GM18870 (cell line): ENCODE results near the gene GSTA2.
"Not testable (repeated sequence)": the region's sequence is repeated elsewhere in the genome, so short reads cannot be mapped to it uniquely, and the experiment has no call there.

Source experiments
- ATAC-seq: cut with Tn5 transposase; IDR thresholded peaks from one replicate; pipeline ENCODE4 v1.9.1; 2021; ENCODE audit warnings: moderate library complexity; ENCODE audit not compliant: unreplicated experiment

GSTA2 gene

DNA sequence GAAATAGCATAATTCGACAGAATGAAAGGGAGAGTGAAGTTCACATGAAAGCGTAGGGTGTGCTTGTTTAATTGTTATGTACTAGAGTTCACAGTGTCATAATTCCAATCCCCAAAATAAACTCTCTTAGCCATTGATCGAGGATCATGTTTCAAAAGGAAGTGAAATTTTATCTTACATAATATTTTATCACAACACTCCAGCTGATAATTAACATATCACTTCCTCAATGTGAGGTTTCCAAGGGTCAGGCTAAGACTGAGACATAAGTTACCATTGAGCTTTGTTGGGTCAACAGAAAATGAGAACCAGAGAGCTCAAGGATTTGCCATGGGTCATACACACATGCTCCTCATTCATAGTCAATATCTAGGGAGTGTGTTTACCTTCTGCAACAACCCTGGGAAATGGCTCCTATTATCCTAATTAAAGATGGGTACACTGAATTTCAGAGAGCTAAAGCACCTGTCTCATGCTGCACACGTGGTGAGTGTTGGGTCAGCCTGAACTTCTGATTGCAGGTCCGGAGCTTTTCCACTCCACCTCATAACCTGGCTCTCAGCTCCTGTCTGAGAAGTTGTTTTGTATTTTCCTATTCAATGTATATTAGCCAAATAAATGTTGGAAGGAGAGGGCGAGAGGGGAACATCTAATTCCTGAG, 3.0 kb downstream of the GSTA2 start:
- no peak for ATAC-seq

DNA sequence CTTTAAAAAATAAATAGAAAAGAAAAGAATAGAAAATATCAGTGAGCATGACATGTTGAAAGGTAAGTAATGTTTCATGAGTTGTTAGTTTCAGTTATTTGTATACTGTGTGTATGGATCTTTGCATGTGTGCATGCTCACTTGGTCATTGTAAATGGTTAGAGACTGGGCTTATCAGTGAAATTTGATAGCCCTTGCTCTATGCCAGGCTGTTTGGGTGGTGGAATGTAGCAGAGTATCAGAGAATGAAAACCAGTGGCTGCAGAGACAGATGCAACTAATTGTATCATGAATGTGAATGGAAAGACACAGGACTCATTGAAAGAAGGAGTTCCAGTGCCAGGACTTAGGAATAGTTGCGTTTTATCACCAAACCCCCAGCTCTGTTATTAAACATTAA, 4.2 kb downstream of the GSTA2 start:
- no peak for ATAC-seq

DNA sequence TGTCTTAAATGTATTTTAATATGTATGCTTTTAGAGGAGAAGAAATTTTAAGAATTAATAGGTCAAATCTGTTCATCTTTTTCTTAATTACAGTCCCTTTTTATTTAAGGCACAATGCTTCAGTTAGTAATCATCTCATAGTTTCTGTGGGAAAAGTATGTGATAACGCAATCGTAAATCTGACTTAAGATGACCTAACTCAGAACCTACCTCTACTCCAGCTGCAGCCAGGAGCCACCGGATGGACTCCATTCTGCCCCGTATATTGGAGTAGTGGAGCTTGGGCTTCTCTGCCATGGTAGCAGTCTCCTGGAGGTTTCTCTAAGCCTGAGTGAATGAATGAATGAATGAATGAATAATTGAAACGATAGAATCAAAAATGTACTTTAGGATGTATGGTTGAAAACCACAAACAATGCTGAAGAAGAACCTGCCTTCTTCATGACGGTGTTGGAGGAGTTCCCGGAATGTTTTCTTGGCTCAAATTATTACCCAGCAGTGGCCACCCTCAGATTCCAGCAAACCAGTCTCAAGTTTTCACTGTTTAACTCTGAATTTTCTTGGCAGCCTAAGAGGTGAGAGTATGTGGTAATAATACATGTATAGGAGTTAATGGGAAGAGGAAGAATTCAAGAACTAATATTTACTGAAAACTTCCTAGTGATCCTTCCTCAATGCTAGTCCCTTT, 5.5 kb downstream of the GSTA2 start:
- ATAC-seq: not testable (repeated sequence)

DNA sequence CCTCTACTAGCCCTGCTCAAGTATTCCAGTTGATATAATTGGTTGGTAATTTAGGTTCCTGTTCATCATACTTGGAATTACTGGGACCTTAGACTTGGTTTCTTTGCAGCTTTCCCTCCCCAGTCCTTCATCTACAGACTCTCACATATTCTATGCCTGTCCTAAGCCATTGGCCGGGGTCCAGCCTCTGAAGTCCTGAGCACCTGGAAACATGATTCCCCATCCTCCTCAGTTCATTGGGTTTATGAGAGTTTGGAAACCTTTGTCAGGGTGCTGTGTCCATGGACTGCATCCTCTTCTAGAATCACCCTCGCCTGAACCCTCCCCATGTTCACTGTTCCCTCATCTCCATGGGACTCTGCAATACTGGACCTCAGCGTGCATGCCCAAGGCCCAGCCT, 8.8 kb downstream of the GSTA2 start:
- no peak for ATAC-seq

- not testable (repeated sequence) for ATAC-seq
These were observed 10.1 kb downstream of the GSTA2 start for GRCh38 chr6:52753137-52753536.

GRCh38 chr6:52752310-52752709, 11.0 kb downstream of the GSTA2 start:
- ATAC-seq: no peak

GRCh38 chr6:52749556-52750152, 13.6 kb downstream of the GSTA2 start:
- ATAC-seq: no peak

DNA sequence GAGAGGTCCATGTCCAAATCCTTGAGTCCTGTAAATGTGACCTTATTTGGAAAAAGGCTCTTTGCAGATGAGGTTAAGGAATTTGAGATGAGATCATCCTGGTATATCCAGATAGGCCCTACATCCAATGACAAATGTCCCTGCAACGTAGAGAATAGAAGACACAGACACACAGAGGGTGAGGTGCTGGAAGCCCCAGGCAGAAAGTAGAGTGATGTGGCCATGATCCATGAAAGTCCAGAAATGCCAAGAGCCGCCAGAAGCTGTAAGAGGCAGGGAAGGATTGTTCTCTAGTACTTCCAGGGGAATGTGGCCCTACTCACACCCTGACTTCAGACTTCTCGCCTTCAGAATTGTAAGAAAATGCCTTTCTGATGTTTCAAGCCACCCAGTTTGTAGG, 16.0 kb downstream of the GSTA2 start:
- not testable (repeated sequence) for ATAC-seq

DNA sequence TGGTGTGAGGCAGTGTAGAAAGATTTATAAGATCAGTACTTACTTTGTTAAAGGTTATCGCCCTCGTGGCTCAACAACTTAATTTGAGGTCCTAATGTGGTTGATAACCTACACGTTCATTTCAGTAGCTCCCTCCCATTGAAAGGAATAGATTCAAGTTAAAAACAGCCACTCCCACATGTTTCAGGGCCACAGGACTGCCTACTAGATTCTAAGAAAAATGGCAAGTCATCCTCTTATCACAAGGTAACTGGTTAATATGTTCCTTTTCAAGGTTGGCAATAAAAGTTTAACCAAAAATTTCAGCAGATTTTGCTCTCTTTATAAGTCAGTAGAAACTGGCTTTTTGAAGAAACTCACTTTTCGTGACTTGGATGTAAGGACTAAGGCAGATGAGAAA, 17.1 kb downstream of the GSTA2 start:
- ATAC-seq: no peak

- ATAC-seq: no peak
These were observed 17.5 kb downstream of the GSTA2 start for GRCh38 chr6:52745764-52746201.

DNA sequence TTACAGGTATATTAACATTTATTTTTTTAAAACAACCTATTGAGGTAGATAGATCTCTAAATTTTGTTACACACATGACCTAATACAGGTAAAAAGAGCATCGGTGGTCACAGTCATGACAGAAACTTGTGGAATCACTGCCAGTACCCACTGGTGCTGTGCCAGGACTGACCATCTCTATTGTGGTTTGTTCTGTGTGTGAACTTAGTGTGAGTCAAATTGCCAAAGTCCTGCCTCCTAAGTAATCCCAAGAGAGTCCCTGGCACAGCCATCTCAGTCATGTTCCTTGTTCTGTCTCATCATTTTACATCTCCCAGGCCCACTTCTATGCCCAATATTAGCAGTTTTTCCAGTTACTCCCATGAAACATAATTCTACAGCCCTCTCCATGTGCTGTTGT, 21.4 kb downstream of the GSTA2 start:
- no peak for ATAC-seq

- ATAC-seq: no peak
These were observed 23.6 kb downstream of the GSTA2 start for GRCh38 chr6:52739627-52740026.

- no peak for ATAC-seq
These were observed 24.1 kb downstream of the GSTA2 start for GRCh38 chr6:52739134-52739533.

DNA sequence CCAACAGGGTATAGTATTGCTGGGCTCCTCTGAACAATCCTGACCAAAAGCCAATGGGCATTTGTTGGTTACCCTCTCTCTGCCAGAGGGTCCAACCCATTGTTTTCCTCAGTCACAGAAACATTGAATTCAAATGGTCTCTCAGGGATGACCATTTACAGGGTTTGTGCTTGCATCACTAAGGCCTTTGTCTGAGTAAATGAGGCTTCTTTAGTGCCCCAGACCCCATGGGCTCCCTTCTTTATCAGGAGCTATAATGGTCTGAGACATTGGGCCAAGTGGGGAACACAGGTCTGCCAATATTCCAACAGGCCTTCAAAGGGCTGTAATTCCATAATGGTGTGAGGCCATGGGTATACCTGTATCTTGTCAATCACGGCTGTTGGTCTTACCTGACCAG, 27.1 kb downstream of the GSTA2 start:
- no peak for ATAC-seq

DNA sequence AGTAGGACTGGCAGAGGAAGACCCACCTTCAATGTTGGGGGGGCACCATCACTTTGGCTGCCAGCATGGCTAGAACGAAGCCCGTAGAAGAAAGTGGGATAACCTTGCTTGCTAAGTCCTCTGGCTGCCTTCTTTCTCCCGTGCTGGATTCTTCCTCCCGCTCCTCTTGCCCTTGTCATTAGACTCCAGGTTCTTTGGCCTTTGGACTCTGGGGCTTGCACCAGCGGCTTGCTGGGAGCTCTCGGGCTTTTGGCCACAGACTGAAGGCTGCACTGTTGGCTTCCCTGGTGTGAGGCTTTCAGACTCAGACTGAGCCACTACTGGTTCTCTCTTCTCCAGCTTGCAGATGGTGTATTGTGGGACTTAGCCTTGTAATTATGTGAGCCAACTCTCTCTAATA, 28.2 kb downstream of the GSTA2 start:
- no peak for ATAC-seq

GRCh38 chr6:52734072-52734471, 29.2 kb downstream of the GSTA2 start:
- no peak for ATAC-seq

DNA sequence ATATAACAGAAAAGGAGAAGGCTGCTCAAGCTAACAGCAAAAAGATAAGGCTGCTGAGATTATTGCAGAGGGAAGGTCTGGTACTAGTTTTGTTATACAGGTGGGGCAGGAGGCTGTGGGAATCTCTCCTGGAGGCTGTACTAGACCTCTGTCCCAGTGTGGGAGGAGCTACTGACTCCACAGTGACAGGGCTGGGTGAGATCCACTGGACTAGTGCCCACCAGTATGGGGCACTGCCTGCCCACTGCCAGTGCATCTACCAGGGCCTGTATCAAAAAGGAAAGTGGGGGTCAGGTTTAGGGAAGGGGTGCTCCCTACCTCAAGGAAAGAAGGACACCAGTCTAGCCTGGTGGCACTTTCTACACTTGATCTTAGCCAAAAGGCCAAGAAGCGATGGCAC, 30.1 kb downstream of the GSTA2 start:
- ATAC-seq: no peak

GRCh38 chr6:52731719-52732118, 31.6 kb downstream of the GSTA2 start:
- ATAC-seq: no peak

DNA sequence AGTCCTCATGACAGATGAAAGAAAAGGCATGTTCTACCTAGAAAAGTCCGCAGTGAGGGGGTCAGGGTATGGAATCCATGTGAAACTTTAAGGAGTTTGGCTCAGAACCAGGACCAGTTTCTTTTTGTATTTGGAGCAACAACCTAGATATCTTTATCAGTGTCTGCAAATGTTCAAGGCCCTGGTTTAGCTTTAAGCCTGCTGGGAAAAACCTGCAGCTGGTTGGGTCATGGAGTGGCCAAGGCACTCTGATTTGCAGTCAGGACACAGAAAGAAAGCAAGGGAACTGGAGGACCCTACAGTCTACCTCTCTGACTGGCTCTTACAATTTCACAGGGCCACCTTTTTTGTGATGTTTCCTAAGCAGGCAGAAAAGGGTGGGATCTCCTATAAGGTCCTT, 33.7 kb downstream of the GSTA2 start:
- no peak for ATAC-seq

GRCh38 chr6:52728394-52728793, 34.9 kb downstream of the GSTA2 start:
- ATAC-seq: no peak

DNA sequence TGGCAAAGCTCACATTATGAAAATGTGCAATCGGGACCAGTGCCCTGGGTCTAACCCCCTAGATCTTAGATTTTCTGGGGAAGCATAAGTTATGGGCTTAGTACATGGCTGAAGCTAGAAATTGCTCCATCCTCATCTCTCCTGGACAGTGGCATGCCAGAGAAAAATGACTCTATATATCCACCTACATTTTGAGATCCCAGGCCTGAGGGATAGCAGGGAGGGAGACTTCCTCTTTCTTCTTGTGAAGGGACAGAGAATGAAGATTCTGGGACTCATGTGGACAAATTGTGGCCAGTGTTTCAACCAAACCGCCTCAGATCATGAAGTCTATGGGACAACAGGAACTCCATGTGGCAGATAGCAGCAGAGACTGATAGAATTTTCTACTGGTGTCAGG, 35.4 kb downstream of the GSTA2 start:
- ATAC-seq: no peak

DNA sequence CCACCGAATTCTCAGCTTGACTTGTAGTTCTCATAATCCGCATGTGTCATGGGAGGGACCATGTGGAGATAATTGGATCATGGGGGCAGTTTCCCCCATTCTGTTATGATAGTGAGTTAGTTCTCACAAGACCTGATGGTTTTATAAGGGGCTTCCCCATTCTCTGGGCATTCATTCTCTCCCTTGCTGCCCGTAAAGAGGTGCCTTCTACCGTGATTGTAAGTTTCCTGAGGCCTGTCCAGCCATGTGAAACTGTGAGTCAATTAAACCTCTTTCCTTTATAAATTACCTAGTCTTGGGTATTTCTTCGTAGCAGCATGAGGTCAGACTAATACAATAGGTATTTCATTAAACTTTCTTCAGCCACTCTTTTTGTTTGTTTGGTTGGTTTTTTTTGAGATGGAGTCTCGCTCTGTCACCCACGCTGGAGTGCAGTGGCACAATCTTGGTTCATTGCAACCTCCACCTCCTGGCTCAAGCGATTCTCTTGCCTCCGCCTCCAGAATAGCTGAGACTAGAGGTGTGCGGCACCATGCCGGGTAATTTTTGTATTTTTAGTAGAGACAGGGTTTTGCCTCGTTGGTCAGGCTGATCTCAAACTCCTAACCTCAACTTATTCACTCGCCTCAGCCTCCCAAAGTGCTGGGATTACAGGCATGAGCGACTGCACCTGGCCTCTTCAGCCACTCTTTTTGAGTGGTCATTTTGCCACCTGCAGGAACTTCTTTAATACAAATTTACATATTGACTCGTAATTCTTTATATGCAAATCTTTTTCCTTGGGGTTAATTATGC, 36.3 kb downstream of the GSTA2 start:
- no peak for ATAC-seq
